Effector memory CD4-positive, alpha-beta T cell (primary cell): ENCODE measurements around the gene KCNK18.

Experiments used
- DNase-seq, 3 donors: peaks; one replicate each; pipeline ENCODE4 v3.0.0-alpha.2; 2020
- H3K27ac ChIP-seq: 2 replicates; pipeline ENCODE4 v1.7.0; 2013; ENCODE audit warnings: mild to moderate bottlenecking, low read length, moderate library complexity; ENCODE audit not compliant: insufficient read depth, poor library complexity, severe bottlenecking
- H3K27me3 ChIP-seq: replicated peaks from 2 replicates; pipeline ENCODE4 v1.7.0; 2013; ENCODE audit warnings: mild to moderate bottlenecking, low read length; ENCODE audit not compliant: insufficient read depth, control insufficient read depth, poor library complexity, severe bottlenecking
- H3K36me3 ChIP-seq: 2 replicates; pipeline ENCODE4 v1.7.0; 2013; ENCODE audit warnings: mild to moderate bottlenecking, low read length, moderate library complexity; ENCODE audit not compliant: control insufficient read depth, insufficient read depth
- H3K4me1 ChIP-seq: 2 replicates; pipeline ENCODE4 v1.7.0; 2013; ENCODE audit warnings: low read length, mild to moderate bottlenecking; ENCODE audit not compliant: control insufficient read depth, insufficient read depth, poor library complexity, severe bottlenecking
- H3K4me3 ChIP-seq: 2 replicates; pipeline ENCODE4 v1.7.0; 2013; ENCODE audit warnings: low read length, low read depth, mild to moderate bottlenecking; ENCODE audit not compliant: insufficient read depth, poor library complexity, severe bottlenecking
- H3K9me3 ChIP-seq: 2 replicates; pipeline ENCODE4 v1.7.0; 2013; ENCODE audit warnings: mild to moderate bottlenecking, low read length, moderate library complexity; ENCODE audit not compliant: control insufficient read depth
- total RNA-seq, 3 donors: gene quantifications; one replicate each; lab custom pipeline; 2026; lab: John Stamatoyannopoulos, UW

The KCNK18 gene
- 0 reads per million in 3 donors for total RNA-seq

DNA sequence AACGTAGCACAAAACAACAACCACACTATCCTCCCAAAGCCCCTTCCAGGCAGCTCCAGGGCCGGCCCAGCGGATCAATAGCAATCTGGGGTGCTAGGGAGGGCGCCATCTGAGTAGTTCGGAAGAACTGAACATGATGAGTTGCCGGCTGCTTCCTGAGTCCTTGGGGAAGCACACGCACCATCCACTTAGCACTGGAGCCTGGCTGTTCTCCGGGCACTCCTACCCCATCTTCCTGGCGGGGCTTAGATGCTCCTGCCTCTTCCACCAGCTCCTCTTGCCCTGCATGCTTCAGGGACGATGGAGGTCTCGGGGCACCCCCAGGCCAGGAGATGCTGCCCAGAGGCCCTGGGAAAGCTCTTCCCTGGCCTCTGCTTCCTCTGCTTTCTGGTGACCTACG lies at the start of gene KCNK18:
Gene KCNK18 (plus strand): TSS at position 301 of the 400 bp plus-strand sequence. CDS start 0 bp downstream, at position 301.
- no peak within 1 kb of the TSS for H3K4me3 ChIP-seq
- H3K27ac ChIP-seq, result no peak within 1 kb of the TSS
- no peaks in the 10 kb centered on the region for H3K9me3 ChIP-seq
- no peaks in the 10 kb centered on the region for H3K4me1 ChIP-seq
- no peak for DNase-seq
- H3K36me3 ChIP-seq, result no peaks in the 10 kb centered on the region
- H3K27me3 ChIP-seq, result no peaks in the 10 kb centered on the region

DNA sequence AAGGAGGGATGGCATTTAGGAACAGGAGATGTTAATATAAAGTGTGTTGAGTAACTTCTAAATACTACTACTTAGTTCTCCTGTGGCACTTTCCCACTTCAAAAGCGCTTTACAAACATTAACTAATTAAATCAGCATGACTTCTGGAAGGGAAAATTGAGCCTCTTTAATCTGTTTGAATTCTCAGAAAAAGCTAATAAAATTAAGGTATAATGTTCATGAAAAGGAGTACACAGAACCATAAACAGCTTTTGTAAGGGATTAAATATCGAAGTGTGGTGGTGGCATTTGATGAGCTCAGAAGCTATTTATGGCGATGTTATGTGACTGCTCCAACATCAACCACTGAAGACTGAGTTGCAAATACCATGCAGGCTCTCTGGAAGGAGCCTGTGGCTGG lies 49.0 kb upstream of the KCNK18 start:
- DNase-seq, result no peak
- Histone ChIP-seq H3K27me3 (no peaks in the 10 kb centered on the region), H3K9me3 (no peaks in the 10 kb centered on the region), H3K4me3 (no peak overlapping the region), H3K4me1 (no peaks in the 10 kb centered on the region), H3K36me3 (no peaks in the 10 kb centered on the region), H3K27ac (no peak overlapping the region)

DNA sequence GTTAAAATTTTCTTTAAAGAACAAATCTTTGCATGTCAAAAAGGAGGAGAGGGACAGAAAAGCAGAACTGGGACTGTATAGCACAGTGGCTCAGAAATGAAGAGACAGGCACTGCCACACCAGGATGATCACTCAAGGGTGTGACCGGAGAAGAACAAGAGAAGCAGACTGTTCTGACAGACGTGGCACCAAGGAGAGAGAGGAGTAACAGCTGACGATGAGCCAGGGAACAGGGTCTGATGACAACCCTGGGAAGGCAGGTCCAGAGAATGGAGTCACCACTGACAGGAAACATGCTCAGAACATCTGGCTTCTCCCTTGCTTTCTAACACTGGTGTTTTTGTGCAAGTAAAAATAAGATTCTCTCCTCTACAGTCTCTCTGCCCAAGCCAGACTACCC lies 44.6 kb upstream of the KCNK18 start:
- DNase-seq, result no peak
- H3K27me3 ChIP-seq, result no peaks in the 10 kb centered on the region
- no peak overlapping the region for H3K4me3 ChIP-seq
- H3K9me3 ChIP-seq, result no peaks in the 10 kb centered on the region
- no peak overlapping the region for H3K27ac ChIP-seq
- no peaks in the 10 kb centered on the region for H3K4me1 ChIP-seq
- H3K36me3 ChIP-seq, result no peaks in the 10 kb centered on the region

DNA sequence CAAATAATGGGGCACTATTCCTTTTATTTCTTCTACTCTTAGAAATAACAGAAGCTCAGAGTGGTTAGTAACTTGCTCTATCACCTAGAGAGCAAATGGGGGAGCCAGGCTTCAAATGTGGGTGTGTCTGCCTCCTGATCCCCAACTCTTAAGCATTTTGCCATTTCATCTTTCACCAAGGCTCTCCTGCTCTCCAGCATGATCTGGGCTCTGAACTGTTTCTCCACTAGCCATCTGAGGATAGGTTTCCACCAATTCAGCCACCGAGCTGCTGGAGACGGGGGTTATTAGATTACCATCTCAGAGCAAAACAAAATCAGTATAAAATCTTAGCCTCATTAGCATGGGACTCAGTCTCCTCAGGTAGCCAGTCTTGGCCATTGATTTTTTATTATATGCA lies 39.0 kb upstream of the KCNK18 start:
- H3K27me3 ChIP-seq, result peaks cover 34% of the 10 kb centered on the region

DNA sequence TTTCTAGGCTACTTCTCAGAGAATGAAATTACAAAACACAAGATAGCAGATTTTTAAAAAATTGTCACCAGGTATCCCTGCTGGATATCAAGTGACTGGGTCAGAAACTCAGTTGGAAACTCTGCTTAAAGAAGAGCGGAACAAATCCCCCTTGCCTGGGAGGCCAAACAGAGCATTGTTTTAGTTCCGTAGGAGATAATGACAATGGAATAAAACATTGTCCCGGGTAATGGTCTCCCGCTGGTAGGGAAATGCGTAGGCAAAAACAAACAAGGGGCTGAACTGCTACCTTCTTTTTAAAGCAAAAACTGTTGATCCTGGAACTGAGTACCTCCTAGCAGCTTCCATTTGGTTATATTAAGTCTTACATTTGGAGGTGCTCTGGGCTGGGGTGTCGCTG lies 37.9 kb upstream of the KCNK18 start:
- Histone ChIP-seq H3K36me3 (no peaks in the 10 kb centered on the region), H3K27ac (no peak overlapping the region), H3K27me3 (peaks cover 40% of the 10 kb centered on the region), H3K9me3 (no peaks in the 10 kb centered on the region), H3K4me3 (no peak overlapping the region), H3K4me1 (peaks cover 17% of the 10 kb centered on the region)
- DNase-seq, result no peak

More for the DNA sequence above, 39.0 kb upstream of the KCNK18 start:
- Histone ChIP-seq H3K4me1 (peaks cover 13% of the 10 kb centered on the region), H3K27ac (no peak overlapping the region), H3K36me3 (no peaks in the 10 kb centered on the region), H3K9me3 (no peaks in the 10 kb centered on the region), H3K4me3 (no peak overlapping the region)
- DNase-seq, result no peak

DNA sequence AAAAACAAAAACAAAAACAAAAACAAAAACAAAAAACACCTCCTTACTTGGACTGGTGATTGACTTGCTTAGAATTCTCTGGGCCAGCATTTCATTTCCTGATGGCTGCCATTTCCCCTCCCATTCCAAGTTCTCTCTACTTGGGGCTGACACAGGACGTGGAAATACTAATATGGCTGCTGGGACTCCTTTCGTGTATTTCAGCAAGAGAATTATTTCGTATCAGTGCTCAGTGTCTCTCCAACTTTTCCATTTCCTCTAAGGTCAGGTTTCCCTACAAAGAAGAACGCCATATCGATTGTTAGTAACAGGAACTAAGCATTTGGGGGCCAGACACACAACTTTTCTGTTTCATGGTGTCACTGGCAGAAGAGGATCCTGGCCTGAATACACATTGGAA lies 36.7 kb upstream of the KCNK18 start:
- Histone ChIP-seq H3K36me3 (no peaks in the 10 kb centered on the region), H3K4me1 (peaks cover 26% of the 10 kb centered on the region), H3K27me3 (peaks cover 49% of the 10 kb centered on the region), H3K9me3 (no peaks in the 10 kb centered on the region), H3K27ac (no peak overlapping the region), H3K4me3 (no peak overlapping the region)
- DNase-seq, result no peak

DNA sequence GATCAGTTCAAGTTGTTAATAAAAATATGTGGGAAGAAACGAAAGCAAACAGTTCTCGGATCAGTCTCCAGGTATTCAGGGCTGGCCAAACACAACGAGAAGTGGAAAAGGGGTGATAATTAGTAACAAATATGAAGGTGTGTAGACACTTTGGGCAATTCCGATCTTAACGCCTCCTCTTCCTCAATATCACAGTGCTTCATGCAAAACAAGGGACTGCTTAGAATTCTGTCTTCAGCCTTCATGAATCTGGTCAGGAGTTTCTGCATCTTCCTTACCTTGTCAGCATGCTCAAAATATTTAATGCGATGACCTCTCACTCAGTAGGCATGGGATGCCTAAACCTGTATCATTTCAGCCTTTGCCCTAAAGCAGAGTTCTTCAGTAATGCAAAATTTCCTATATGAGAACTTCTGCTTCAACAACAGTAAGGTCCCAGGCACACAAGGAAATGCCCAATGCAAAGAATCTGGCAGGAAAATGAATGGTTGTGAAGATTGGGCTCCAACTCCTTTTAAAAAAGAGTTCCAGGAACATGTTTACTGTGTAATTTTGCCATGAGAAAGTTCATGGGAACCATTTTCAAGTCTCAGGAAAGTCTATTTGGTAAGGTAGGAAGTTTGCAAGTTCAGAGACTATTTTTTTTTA lies 35.8 kb upstream of the KCNK18 start:
- peaks cover 26% of the 10 kb centered on the region for H3K4me1 ChIP-seq
- DNase-seq, result no peak
- no peak overlapping the region for H3K4me3 ChIP-seq
- H3K27me3 ChIP-seq, result peaks cover 58% of the 10 kb centered on the region
- no peaks in the 10 kb centered on the region for H3K36me3 ChIP-seq
- H3K27ac ChIP-seq, result no peak overlapping the region
- H3K9me3 ChIP-seq, result no peaks in the 10 kb centered on the region

DNA sequence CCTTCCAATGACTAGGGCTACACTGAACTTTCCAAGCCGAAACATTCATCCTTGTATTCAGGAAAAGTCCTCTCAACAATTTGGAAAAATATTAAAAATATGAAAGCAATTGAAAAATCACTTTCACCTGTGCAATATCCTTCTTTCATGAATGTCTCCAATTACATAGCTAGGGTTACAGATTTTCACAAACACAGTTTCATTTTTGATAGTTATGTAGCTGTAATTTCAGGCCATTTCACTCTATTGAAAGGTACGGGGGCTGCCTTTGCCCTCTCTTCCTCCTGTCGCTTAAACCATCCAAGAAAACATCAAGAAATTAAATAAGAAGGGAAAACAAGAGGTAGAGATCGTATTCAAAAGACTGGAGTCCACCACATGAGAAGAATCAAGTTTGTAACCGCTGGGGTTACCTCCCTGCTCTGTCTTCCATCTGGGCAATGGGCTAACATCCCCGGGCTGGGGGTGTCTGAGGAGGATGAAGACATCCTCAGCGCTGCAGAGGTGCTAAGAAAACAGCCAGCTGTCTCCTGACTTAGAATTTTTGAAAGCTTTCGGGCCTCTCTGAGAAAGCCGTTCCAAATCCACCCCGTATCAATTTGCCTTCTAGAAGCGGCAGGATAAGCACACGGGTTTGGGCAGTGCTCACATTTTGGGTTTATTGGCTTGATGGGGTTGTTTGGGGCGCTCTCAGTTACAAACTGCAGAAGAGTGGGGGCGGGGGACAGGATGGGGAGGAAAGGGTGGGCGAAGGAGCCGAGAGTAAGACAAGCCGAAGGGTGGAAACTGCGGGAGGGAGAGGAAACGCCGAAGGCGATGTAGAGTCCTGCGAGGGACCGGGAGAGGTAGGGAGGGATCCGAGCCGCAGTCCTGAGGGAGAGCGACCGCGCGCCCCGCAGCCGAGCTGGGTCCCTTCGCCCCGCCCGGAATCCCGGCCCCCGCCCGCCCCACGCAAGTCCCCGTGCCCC lies 34.9 kb upstream of the KCNK18 start:
- Histone ChIP-seq H3K27ac (no peak overlapping the region), H3K27me3 (peaks cover 66% of the 10 kb centered on the region), H3K9me3 (no peaks in the 10 kb centered on the region), H3K36me3 (no peaks in the 10 kb centered on the region), H3K4me1 (peaks cover 26% of the 10 kb centered on the region), H3K4me3 (no peak overlapping the region)
- no peak for DNase-seq

DNA sequence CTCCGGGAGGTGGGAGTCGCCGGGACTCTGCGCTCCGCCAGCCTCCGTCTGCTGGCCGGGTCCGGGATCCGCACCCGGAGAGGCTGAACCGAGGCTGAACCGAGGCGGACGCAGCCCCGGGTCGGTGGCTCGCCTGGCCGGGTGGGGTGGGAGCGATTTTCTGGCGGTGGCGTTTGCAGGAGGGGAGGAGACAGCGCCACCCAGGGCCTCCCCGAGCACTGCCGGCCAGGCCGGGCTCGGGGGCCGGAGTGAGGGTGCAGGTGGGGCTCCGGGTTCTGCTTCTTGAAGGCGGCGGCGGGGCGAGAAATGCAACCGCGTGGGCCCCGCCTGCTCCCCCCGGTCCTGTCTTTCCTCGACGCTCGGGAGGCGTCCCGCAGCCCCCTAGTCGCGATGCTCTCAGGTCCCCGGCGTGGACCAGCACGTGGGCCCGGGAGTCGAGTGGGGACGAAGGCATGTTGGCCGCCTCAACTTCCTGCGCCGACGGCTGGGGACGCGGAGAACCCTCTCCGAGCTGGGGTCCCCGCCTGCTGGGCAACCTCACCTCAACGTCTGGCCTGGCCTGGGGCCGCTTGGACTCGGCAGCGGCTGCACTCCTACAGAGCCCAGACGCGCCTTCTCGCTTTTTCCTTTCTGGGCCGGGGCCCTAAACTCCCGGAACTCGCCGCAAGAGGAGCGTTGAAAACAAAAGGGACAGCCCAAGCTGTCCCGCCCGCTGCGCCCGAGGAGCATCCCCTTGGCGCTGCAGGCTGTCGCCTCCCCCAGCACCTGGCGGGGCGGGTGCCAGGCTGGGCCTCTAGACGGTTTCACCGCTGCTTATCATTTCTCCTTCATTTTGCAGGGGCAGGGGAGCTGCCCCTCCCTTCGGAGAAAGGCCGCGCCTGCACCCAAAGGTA lies 34.0 kb upstream of the KCNK18 start:
- DNase-seq, result no peak

More for the DNA sequence above, 34.0 kb upstream of the KCNK18 start:
- no peaks in the 10 kb centered on the region for H3K9me3 ChIP-seq
- H3K27me3 ChIP-seq, result peaks cover 70% of the 10 kb centered on the region
- no peak overlapping the region for H3K4me3 ChIP-seq
- H3K36me3 ChIP-seq, result no peaks in the 10 kb centered on the region
- H3K27ac ChIP-seq, result no peak overlapping the region
- peaks cover 33% of the 10 kb centered on the region for H3K4me1 ChIP-seq
